Adrenal gland (tissue), 12 donors: ENCODE results near the gene FLT3LG. TPM values are rescaled to one million over a fixed set of nuclear protein-coding genes. Genes with fewer than 3 reads are reported as not detected.

Source experiments
- DNase-seq, 7 donors: peaks; one replicate each; pipeline ENCODE4 v3.0.0-alpha.2; 2019 to 2020
- H3K27ac ChIP-seq, 5 donors: fragments of 200-600 bp; sonication (generic) in 4 of 5; 1 replicate in 3 of 5; 2 replicates in 2 of 5; pipeline versions ENCODE4 v1.5.1 to v1.8.0; 2016 to 2020; ENCODE audit warnings: mild to moderate bottlenecking in 1 of 5
- H3K27me3 ChIP-seq: fragments of 200-600 bp; 2 replicates; pipeline ENCODE4 v1.8.0; 2021
- H3K36me3 ChIP-seq, 2 donors: fragments of 200-600 bp; replicated peaks in 1 of 2; 1 replicate in 1 of 2; 2 replicates in 1 of 2; pipeline versions ENCODE4 v1.5.1 to v1.8.0; 2018 to 2022
- H3K4me1 ChIP-seq, 2 donors: fragments of 200-600 bp; replicated peaks in 1 of 2; 1 replicate in 1 of 2; 2 replicates in 1 of 2; pipeline versions ENCODE4 v1.5.1 to v1.8.0; 2018 to 2021
- H3K4me3 ChIP-seq, 4 donors: fragments of 200-600 bp; sonication (generic) in 3 of 4; one replicate each; pipeline ENCODE4 v1.5.1; 2016 to 2018
- H3K9me3 ChIP-seq, 3 donors: fragments of 200-600 bp; sonication (generic) in 1 of 3; replicated peaks in 1 of 3; 1 replicate in 2 of 3; 2 replicates in 1 of 3; pipeline versions ENCODE4 v1.5.1 to v1.8.0; 2016 to 2021
- POLR2A ChIP-seq, 2 donors: fragments of 450-650 bp; IDR thresholded peaks; one replicate each; pipeline ENCODE4 v1.6.1; 2017; ENCODE audit warnings: antibody characterized with exemption in 2 of 2, mild to moderate bottlenecking in 2 of 2, moderate library complexity in 1 of 2
- WGBS, 4 donors: extraction: QIAGEN DNeasy Blood & Tissue Kit in 2 of 4; methylation state at CpG; one replicate each; pipeline versions ENCODE4 v1.1.5 to v1.1.7; 2013 to 2017; 5-methylcytosine and 5-hydroxymethylcytosine counted together
- intact Hi-C, 2 donors: fragments of 100-400 bp; cut with DNase I; formaldehyde crosslinking; loops; one replicate each; pipeline versions ENCODE4 v1.14.1 to v1.15.0; 2022 to 2023
- polyA plus RNA-seq, 3 donors: library from polyadenylated mRNA; stranded (reverse); fragments of 200-250 nt in 2 of 3; fragments of 350-450 nt in 1 of 3; fragmentation: Illumina TruSeq in 1 of 3; extraction: RNeasy Lipid Tissue Mini Kit (QIAGEN cat#74804) in 1 of 3; gene quantifications; one replicate each; pipeline ENCODE4 v1.2.3, GENCODE V29; 2013 to 2014
- total RNA-seq, 9 donors: library from RNA; depleted of rRNA in 4 of 9; stranded (reverse); fragments of >200 nt in 4 of 9; fragments of 120-200 nt in 1 of 9; fragmentation: NEBNext Ultra II Directional in 1 of 9; extraction: Animal tissue kit (Norgen Biotek cat#: 25700) in 1 of 9; gene quantifications; one replicate each; pipeline versions ENCODE4 v1.1.0 to v1.2.4, GENCODE V29; 2013 to 2023
- TF ChIP-seq, protein P1 (sequence below), 6 experiments: fragments of 450-650 bp in 4 of 6; fragments of 200-600 bp in 2 of 6; sonication (generic) in 1 of 6; IDR thresholded peaks; 1 replicate in 5 of 6; 2 replicates in 1 of 6; pipeline versions ENCODE4 v1.5.1 to v1.8.0; 2016 to 2021; ENCODE audit warnings: antibody characterized with exemption in 6 of 6, mild to moderate bottlenecking in 2 of 6, moderate library complexity in 1 of 6
- donor health status: healthy with polysubstance abuse.
- donor health status: Bipolar disorder and iron deficiency.
- donor health status: DM: yes; HTN: yes; CAD: no.
- donor health status: DM: no; HTN: no; CAD: no.
- donor health status: DM: no; HTN: no; CAD: no.
- donor health status: DM: yes; HTN: yes; CAD: no.

The FLT3LG gene
- total and polyA plus RNA-seq, 12 donors: 1.2 to 33.8 (median 8.7) TPM

DNA sequence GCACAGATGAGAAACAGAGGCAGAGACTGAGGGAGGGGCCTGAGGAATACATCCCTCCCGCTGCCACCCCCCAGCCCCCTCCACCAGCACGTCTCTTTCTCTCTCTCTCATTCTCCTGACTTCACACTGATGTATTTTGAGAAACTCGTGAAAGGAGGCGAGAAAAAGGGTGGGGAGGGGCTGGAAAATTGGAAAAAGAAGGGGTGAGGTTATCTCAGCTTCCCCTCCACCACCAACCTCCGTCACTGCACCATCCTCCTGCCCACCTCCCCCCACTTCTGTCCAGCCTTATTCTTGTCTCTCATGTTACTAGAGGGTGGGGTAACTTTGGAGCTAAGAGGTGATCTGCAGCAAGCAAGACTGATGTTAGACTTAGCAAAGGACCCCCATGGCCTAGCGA lies 34.2 kb upstream of the FLT3LG start:
- no peaks in the 10 kb centered on the region for H3K9me3 ChIP-seq
- no peaks in the 10 kb centered on the region for H3K36me3 ChIP-seq
- peaks cover 32% of the 10 kb centered on the region for H3K27me3 ChIP-seq
- H3K27ac ChIP-seq: no peak overlapping the region
- intact Hi-C loops: loop anchor here in 1 of 2 donors (2.0 to 5.0 kb wide), 2 partner anchors 45 to 213 kb away; no protein-coding TSS in a partner anchor
- no peaks in the 10 kb centered on the region for H3K4me1 ChIP-seq
- TF ChIP-seq, protein P1, sequence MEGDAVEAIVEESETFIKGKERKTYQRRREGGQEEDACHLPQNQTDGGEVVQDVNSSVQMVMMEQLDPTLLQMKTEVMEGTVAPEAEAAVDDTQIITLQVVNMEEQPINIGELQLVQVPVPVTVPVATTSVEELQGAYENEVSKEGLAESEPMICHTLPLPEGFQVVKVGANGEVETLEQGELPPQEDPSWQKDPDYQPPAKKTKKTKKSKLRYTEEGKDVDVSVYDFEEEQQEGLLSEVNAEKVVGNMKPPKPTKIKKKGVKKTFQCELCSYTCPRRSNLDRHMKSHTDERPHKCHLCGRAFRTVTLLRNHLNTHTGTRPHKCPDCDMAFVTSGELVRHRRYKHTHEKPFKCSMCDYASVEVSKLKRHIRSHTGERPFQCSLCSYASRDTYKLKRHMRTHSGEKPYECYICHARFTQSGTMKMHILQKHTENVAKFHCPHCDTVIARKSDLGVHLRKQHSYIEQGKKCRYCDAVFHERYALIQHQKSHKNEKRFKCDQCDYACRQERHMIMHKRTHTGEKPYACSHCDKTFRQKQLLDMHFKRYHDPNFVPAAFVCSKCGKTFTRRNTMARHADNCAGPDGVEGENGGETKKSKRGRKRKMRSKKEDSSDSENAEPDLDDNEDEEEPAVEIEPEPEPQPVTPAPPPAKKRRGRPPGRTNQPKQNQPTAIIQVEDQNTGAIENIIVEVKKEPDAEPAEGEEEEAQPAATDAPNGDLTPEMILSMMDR (IDR thresholded peaks at IDR 0.05): no peak
- TF ChIP-seq POLR2A (IDR thresholded peaks at IDR 0.05): no peak
- no peak overlapping the region for H3K4me3 ChIP-seq
- 44 to 58% (median 49%) methylated on average over 5 to 6 of the region's 6 CpGs for WGBS, 4 donors
- DNase-seq: no peak

DNA sequence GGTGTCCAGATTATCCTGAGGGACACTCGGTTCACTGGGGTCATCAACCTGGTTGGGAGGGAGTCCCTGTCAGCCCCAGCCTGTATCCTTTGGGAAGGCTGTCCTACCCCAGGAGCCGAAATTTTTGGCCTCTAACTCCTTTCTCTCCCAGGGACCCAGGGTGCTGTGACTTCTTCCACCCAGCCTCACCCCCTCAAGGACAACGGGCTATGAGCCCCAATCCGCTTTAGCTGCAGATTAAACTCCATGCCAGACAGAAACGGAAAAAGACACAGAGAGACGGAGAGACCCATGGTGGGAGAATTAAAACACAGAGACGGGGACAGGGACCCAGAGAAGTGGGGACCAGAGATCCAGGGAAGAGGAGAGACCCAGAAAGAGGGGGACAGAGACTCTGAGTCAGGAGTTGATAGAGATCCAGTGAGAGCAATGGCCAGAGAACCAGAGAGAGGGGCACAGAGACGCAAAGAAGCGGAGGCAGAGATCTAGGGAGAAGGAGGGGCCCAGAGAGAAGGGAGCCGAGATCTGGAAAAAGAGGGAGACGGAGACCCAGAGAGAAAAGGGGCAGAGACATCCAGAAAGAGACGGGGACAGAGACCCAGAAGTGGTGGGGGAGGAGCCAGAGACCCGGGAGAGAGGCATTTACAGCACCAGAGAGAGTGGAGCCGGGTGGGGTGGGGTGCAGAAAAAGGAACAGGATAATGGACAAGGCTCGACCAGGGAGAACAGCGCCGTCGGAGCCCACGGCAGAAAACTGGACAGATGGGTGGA lies 33.4 kb upstream of the FLT3LG start:
- no peak overlapping the region for H3K27ac ChIP-seq
- WGBS, 4 donors: 20 to 32% (median 24%) methylated on average over 18 to 19 of the region's 19 CpGs
- H3K27me3 ChIP-seq: peaks cover 24% of the 10 kb centered on the region
- TF ChIP-seq, protein P1 (IDR thresholded peaks at IDR 0.05): no peak
- no peak for TF ChIP-seq POLR2A (IDR thresholded peaks at IDR 0.05)
- peak in 1 of 7 donors; percentile 14 for DNase-seq
- no peaks in the 10 kb centered on the region for H3K36me3 ChIP-seq
- intact Hi-C loops: loop anchor here in 1 of 2 donors (5.0 kb wide), 1 partner anchor 213 kb away; no protein-coding TSS in a partner anchor
- no peaks in the 10 kb centered on the region for H3K9me3 ChIP-seq
- H3K4me1 ChIP-seq: no peaks in the 10 kb centered on the region
- peak overlapping the region in 1 of 4 donors; percentile 64 for H3K4me3 ChIP-seq

DNA sequence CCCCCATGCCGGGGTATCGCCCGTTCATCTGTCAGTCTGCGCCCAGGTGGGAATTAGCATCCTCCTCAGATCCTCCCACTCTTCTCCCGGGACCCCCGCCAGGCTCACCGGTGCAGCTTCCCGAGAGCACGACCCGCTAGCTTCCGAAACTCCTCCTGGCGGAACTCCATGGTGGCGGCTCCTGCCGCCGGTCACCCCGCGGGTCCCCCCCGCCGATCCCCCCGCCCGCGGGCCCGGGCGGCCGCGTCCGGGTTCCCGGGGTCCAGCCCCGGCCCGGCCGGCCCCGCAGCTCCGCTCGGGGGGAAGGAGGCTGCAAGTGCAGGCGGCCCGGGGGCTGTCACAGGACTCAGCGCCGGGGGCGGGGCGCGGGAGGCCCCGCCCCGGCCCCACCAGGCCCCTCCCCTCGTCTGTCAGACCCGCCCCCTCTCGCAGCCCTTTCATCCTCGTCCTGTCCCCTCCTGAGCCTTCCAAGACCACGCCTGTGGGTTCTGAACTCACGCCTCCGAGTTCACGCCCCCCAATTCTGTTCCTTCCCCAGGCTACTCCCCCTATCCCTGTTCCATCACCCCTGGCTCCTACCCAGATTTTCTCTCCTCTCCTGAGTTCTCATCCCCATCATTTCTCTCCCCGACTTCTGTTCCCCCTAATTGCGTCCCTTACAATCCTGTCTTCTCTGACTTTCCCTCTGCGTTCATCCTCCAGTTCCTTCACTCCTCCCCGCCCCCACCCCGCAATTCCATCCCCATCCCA lies 32.6 kb upstream of the FLT3LG start, which contains the start of gene SLC17A7:
Gene SLC17A7, minus strand, starts transcription at position 318 of the 750 bp plus-strand sequence. Its CDS starts 148 bp downstream, at position 170.
- Histone ChIP-seq H3K27me3 (peaks cover 16% of the 10 kb centered on the region), H3K4me1 (no peaks in the 10 kb centered on the region), H3K27ac (peak within 1 kb of the TSS in 1 of 5 donors; percentile 90), H3K36me3 (no peaks in the 10 kb centered on the region), H3K9me3 (no peaks in the 10 kb centered on the region), H3K4me3 (peak within 1 kb of the TSS in 1 of 4 donors; percentile 65)
- TF ChIP-seq POLR2A (IDR thresholded peaks at IDR 0.05): no peak
- TF ChIP-seq, protein P1 (IDR thresholded peaks at IDR 0.05): no peak
- WGBS, 4 donors: 5 to 15% (median 6%) methylated on average over 12 to 55 of the region's 56 CpGs
- intact Hi-C loops: loop anchor here in 1 of 2 donors (5.0 kb wide), 1 partner anchor 214 kb away; no protein-coding TSS in a partner anchor
- peak in 1 of 7 donors; percentile 49 for DNase-seq

DNA sequence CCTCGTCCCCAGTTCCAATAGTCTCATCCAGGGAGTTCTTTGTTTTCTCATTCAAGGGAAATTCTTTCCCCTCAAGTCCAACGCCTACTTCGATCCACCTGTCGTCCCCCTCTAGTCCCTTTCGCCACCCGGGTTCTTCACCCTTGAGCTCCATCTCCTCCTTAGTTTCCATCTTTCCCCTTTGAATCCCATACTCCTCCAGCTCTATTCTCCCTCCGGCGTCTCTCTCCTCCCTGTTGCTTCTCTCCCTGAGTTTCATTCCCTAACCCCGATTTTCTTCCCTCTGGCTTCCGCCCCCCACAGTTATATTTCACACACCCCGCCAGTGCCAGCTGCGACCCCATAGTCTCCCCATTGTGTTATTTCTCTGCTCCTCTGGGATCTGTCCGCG lies 32.1 kb upstream of the FLT3LG start:
- peaks cover 0 to 4% of the 10 kb centered on the region in 2 donors for H3K36me3 ChIP-seq
- peaks cover 13% of the 10 kb centered on the region for H3K27me3 ChIP-seq
- intact Hi-C loops: loop anchor here in 1 of 2 donors (5.0 kb wide), 1 partner anchor 215 kb away; no protein-coding TSS in a partner anchor
- H3K4me3 ChIP-seq: peak overlapping the region in 1 of 4 donors; percentile 65
- H3K4me1 ChIP-seq: no peaks in the 10 kb centered on the region
- 15 to 26% (median 23%) methylated on average over 14 of the region's 14 CpGs for WGBS, 4 donors
- H3K27ac ChIP-seq: peak overlapping the region in 1 of 5 donors; percentile 90
- no peak for TF ChIP-seq POLR2A (IDR thresholded peaks at IDR 0.05)
- TF ChIP-seq, protein P1 (IDR thresholded peaks at IDR 0.05): no peak
- H3K9me3 ChIP-seq: no peaks in the 10 kb centered on the region
- DNase-seq: no peak
